Measurements from ENCODE around the gene SDF2L1. TPM values are rescaled to one million over a fixed set of nuclear protein-coding genes. Genes with fewer than 3 reads are reported as not detected.
"Not testable (repeated sequence)": the region's sequence is repeated elsewhere in the genome, so short reads cannot be mapped to it uniquely, and the experiment has no call there.

SDF2L1 gene
- total RNA-seq, 1 experiment from 2014 or later, result 25.3 TPM

GRCh38 chr22:21659864-21660525 lies 17.9 kb downstream of the SDF2L1 start:
- DNase-seq (ENCODE audit: extremely low read depth, low read depth), result no peak

- no peak for DNase-seq (ENCODE audit: extremely low read depth, low read depth)
Measured at GRCh38 chr22:21660904-21661303, 18.8 kb downstream of the SDF2L1 start.

GRCh38 chr22:21661991-21662390 lies 19.9 kb downstream of the SDF2L1 start:
- DNase-seq (ENCODE audit: extremely low read depth, low read depth), result no peak

- no peak for DNase-seq (ENCODE audit: extremely low read depth, low read depth)
Measured at GRCh38 chr22:21663738-21664137, 21.6 kb downstream of the SDF2L1 start.

GRCh38 chr22:21665047-21665851 lies 23.1 kb downstream of the SDF2L1 start:
- DNase-seq (ENCODE audit: extremely low read depth, low read depth), result no peak

GRCh38 chr22:21666786-21667185 lies 24.7 kb downstream of the SDF2L1 start:
- DNase-seq (ENCODE audit: extremely low read depth, low read depth), result no peak

GRCh38 chr22:21669026-21669425 lies 26.9 kb downstream of the SDF2L1 start:
- DNase-seq (ENCODE audit: extremely low read depth, low read depth), result no peak

- no peak for DNase-seq (ENCODE audit: extremely low read depth, low read depth)
Measured at GRCh38 chr22:21672107-21672629, 30.1 kb downstream of the SDF2L1 start.

GRCh38 chr22:21673534-21674321 lies 31.6 kb downstream of the SDF2L1 start:
- DNase-seq (ENCODE audit: extremely low read depth, low read depth), result no peak

- no peak for DNase-seq (ENCODE audit: extremely low read depth, low read depth)
Measured at GRCh38 chr22:21674638-21675245, 32.6 kb downstream of the SDF2L1 start.

GRCh38 chr22:21677606-21678443 lies 35.7 kb downstream of the SDF2L1 start:
- no peak for DNase-seq (ENCODE audit: extremely low read depth, low read depth)

- DNase-seq (ENCODE audit: extremely low read depth, low read depth), result not testable (repeated sequence)
Measured at GRCh38 chr22:21678842-21679241, 36.7 kb downstream of the SDF2L1 start.

- DNase-seq (ENCODE audit: extremely low read depth, low read depth), result no peak
Measured at GRCh38 chr22:21679383-21679782, 37.3 kb downstream of the SDF2L1 start.

- DNase-seq (ENCODE audit: extremely low read depth, low read depth), result no peak
Measured at GRCh38 chr22:21680830-21681565, 38.9 kb downstream of the SDF2L1 start.

GRCh38 chr22:21681566-21682370 lies 39.7 kb downstream of the SDF2L1 start:
- no peak for DNase-seq (ENCODE audit: extremely low read depth, low read depth)

- no peak for DNase-seq (ENCODE audit: extremely low read depth, low read depth)
Measured at GRCh38 chr22:21682385-21683175, 40.5 kb downstream of the SDF2L1 start.

- DNase-seq (ENCODE audit: extremely low read depth, low read depth), result no peak
Measured at GRCh38 chr22:21683401-21683811, 41.3 kb downstream of the SDF2L1 start.

Data from NCI-H460 (cell line).